Measurements from ENCODE around the gene CA5A. TPM values are rescaled to one million over a fixed set of nuclear protein-coding genes. Genes with fewer than 3 reads are reported as not detected.
"Not testable (repeated sequence)": the region's sequence is repeated elsewhere in the genome, so short reads cannot be mapped to it uniquely, and the experiment has no call there.

The CA5A gene
- polyA plus RNA-seq, 2 of the 4 experiments (the other 2 are of a cell fraction), result not detected

DNA sequence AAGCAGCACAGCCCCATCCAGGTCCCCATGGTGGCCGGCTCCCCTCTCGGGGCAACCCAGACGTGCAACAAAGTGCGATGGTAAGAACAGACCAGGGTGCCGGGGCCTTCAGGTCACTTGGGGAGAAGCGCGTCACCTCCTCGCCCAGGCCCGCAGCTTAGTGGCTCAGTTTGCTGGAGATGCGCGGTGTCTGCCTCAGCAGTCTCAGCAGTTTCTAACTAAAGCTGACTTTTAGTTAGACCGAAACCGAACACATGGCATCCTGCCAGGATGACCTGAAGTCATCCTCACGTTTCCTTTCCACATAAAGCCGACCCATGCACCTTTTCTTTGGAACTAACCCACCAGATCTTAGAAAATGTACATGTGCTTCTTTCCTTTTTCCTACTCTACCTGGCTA, 47.9 kb upstream of the CA5A start:
- H3K4me1 ChIP-seq, result peaks cover 26% of the 10 kb centered on the region
- not testable (repeated sequence) for DNase-seq (ENCODE audit: low read depth in 1 of 2, low spot score in 1 of 2); ATAC-seq; H3K4me2 ChIP-seq; H3K27ac ChIP-seq; H3K4me3 ChIP-seq; FAIRE-seq; H3K9me3 ChIP-seq
- ChIA-PET CTCF (interaction anchor here (1.1 to 3.7 kb wide), 10 partner anchors 10 to 579 kb away, joined by 3 to 21 read pairs (median 4); partner anchors contain the start of gene ZNF469), POLR2A (interaction anchor here (0.5 kb wide), 1 partner anchor 1241 kb away, joined by 9 read pairs; no protein-coding TSS in a partner anchor)
- 88% methylated on average over 15 of the region's 15 CpGs for WGBS (ENCODE audit: missing lambda C conversion rate)

GRCh38 chr16:87983737-87984097, 47.4 kb upstream of the CA5A start:
- POLR2A ChIA-PET; ATAC-seq; H3K4me3 ChIP-seq; DNase-seq (ENCODE audit: low read depth in 1 of 2, low spot score in 1 of 2); FAIRE-seq; H3K9me3 ChIP-seq: not testable (repeated sequence)
- CTCF ChIA-PET, result interaction anchor here (1.1 to 3.7 kb wide), 11 partner anchors 10 to 579 kb away, joined by 3 to 21 read pairs (median 4); partner anchors contain the start of gene ZNF469
- 59% methylated on average over 7 of the region's 7 CpGs for WGBS (ENCODE audit: missing lambda C conversion rate)
- Histone ChIP-seq H3K4me2 (peak overlapping the region; percentile 39; the same call in 1 of the 3 replicates), H3K27ac (peak overlapping the region; percentile 46 to 78; a peak in 4 of 6 replicates), H3K4me1 (peaks cover 26% of the 10 kb centered on the region)

GRCh38 chr16:87983072-87983736, 46.9 kb upstream of the CA5A start:
- H3K4me3 ChIP-seq, FAIRE-seq, H3K9me3 ChIP-seq, POLR2A ChIA-PET: not testable (repeated sequence)
- DNase-seq (ENCODE audit: low read depth in 1 of 2, low spot score in 1 of 2), result peak in 1 of 2 experiments; percentile 16
- WGBS (ENCODE audit: missing lambda C conversion rate), result 18% methylated on average over 20 of the region's 20 CpGs
- TF ChIP-seq, protein P1, sequence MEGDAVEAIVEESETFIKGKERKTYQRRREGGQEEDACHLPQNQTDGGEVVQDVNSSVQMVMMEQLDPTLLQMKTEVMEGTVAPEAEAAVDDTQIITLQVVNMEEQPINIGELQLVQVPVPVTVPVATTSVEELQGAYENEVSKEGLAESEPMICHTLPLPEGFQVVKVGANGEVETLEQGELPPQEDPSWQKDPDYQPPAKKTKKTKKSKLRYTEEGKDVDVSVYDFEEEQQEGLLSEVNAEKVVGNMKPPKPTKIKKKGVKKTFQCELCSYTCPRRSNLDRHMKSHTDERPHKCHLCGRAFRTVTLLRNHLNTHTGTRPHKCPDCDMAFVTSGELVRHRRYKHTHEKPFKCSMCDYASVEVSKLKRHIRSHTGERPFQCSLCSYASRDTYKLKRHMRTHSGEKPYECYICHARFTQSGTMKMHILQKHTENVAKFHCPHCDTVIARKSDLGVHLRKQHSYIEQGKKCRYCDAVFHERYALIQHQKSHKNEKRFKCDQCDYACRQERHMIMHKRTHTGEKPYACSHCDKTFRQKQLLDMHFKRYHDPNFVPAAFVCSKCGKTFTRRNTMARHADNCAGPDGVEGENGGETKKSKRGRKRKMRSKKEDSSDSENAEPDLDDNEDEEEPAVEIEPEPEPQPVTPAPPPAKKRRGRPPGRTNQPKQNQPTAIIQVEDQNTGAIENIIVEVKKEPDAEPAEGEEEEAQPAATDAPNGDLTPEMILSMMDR (IDR thresholded peaks at IDR 0.05), result peak; percentile 62
- TF ChIP-seq USF2 (IDR thresholded peaks at IDR 0.05) (peak; percentile 48; the same call in 1 of the 2 replicates), RAD21 (conservative IDR thresholded peaks at IDR 0.05 in 1 of 2, IDR thresholded peaks at IDR 0.05 in 1 of 2) (peak; percentile 67 to 78), SMC3 (IDR thresholded peaks at IDR 0.05) (peak; percentile 62)
- CTCF ChIA-PET, result interaction anchor here (0.7 to 3.7 kb wide), 17 partner anchors 9 to 580 kb away, joined by 3 to 21 read pairs (median 3); partner anchors contain the start of gene ZNF469
- H3K27ac ChIP-seq, result peak overlapping the region; percentile 48 to 78; a peak in 5 of 6 replicates
- H3K4me2 ChIP-seq, result peak overlapping the region; percentile 39
- peaks cover 26% of the 10 kb centered on the region for H3K4me1 ChIP-seq
- ATAC-seq, result peak; percentile 93 to 97

GRCh38 chr16:87982581-87983041, 46.3 kb upstream of the CA5A start:
- peak overlapping the region; percentile 48 to 78; a peak in 4 of 6 replicates for H3K27ac ChIP-seq
- peaks cover 26% of the 10 kb centered on the region for H3K4me1 ChIP-seq
- CTCF ChIA-PET, result interaction anchor here (0.7 to 3.7 kb wide), 13 partner anchors 9 to 553 kb away, joined by 3 to 21 read pairs (median 3); partner anchors contain the start of gene ZNF469
- TF ChIP-seq HOXB13 (CRISPR knock-in tag; IDR thresholded peaks at IDR 0.05; ENCODE audit: low read depth) (no peak), HDAC2 (IDR thresholded peaks at IDR 0.05) (no peak), RCOR1 (IDR thresholded peaks at IDR 0.05; ENCODE audit: low read depth, low read length) (no peak), RFX5 (IDR thresholded peaks at IDR 0.05) (no peak), RAD21 (conservative IDR thresholded peaks at IDR 0.05 in 1 of 2, IDR thresholded peaks at IDR 0.05 in 1 of 2) (no peak), GATA3 (IDR thresholded peaks at IDR 0.05; ENCODE audit: borderline replicate concordance) (no peak), HOXB5 (CRISPR knock-in tag; IDR thresholded peaks at IDR 0.05) (no peak), EHMT2 (IDR thresholded peaks at IDR 0.05; ENCODE audit: low read depth) (no peak), MYC (IDR thresholded peaks at IDR 0.05; ENCODE audit: borderline replicate concordance, low read length) (no peak), ZC3H11A (IDR thresholded peaks at IDR 0.05) (no peak)
- ATAC-seq, result no peak; a peak in 1 of 6 replicates
- H3K9me3 ChIP-seq, result no peaks in the 10 kb centered on the region
- no peak overlapping the region; the same call in 2 of the 3 replicates for H3K4me2 ChIP-seq
- POLR2A ChIA-PET, result no interaction called here
- FAIRE-seq, result no peak
- WGBS (ENCODE audit: missing lambda C conversion rate), result 88% methylated on average over 17 of the region's 17 CpGs
- no peak for DNase-seq (ENCODE audit: low read depth in 1 of 2, low spot score in 1 of 2)
- H3K4me3 ChIP-seq, result no peak overlapping the region

DNA sequence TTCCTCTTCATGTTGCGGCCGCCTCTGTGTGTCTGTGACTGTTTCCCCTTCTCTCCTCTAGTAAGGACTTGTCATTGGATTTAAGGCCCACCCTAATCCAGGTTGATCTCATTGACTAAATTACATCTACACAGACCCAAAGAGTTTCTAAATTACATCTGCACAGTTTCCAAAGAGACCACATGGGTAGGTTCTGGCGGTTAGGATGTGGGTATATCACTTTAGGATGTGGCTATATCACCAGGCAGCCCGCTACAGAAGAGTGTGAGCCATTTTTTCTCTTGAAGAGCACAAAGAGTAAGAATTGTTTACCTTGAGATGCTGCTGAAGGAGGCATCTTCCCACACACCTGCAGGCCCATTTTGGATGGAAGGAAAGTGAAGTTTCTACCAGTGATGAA, 45.0 kb upstream of the CA5A start:
- H3K4me1 ChIP-seq, result peaks cover 17% of the 10 kb centered on the region
- FAIRE-seq; H3K27ac ChIP-seq; H3K4me3 ChIP-seq; DNase-seq (ENCODE audit: low read depth in 1 of 2, low spot score in 1 of 2); H3K9me3 ChIP-seq; H3K4me2 ChIP-seq; POLR2A ChIA-PET; ATAC-seq: not testable (repeated sequence)
- CTCF ChIA-PET, result interaction anchor here (3.7 kb wide), 1 partner anchor 28 kb away, joined by 15 read pairs; no protein-coding TSS in a partner anchor
- WGBS (ENCODE audit: missing lambda C conversion rate), result 88% methylated on average over 4 of the region's 4 CpGs

GRCh38 chr16:87979911-87980630, 43.7 kb upstream of the CA5A start:
- POLR2A ChIA-PET; DNase-seq (ENCODE audit: low read depth in 1 of 2, low spot score in 1 of 2); H3K4me3 ChIP-seq; ATAC-seq; H3K9me3 ChIP-seq; H3K4me2 ChIP-seq; CTCF ChIA-PET; H3K27ac ChIP-seq; FAIRE-seq: not testable (repeated sequence)
- 87% methylated on average over 12 of the region's 12 CpGs for WGBS (ENCODE audit: missing lambda C conversion rate)
- peaks cover 14% of the 10 kb centered on the region for H3K4me1 ChIP-seq

Data from A549 (cell line).